A549 (cell line): ENCODE results near the gene RPS15. TPM values are rescaled to one million over a fixed set of nuclear protein-coding genes. Genes with fewer than 3 reads are reported as not detected.

Experiments
- ATAC-seq, 2 experiments: fragments of 200-7000 bp in 1 of 2; fragments of >200 bp in 1 of 2; cut with Nextera tagmentation in 1 of 2; cut with Tn5 transposase in 1 of 2; 3 replicates each; pipeline versions ENCODE4 v1.8.0 to v1.9.1; 2018 to 2020; ENCODE audit warnings: mild to moderate bottlenecking in 1 of 2, moderate library complexity in 1 of 2
- CTCF ChIA-PET: fragments of 300-600 bp; sonication (Branson Sonifier 250); formaldehyde crosslinking; extraction: SDS; loops from one replicate; lab custom pipeline; 2021; ENCODE audit warnings: antibody characterized with exemption, inconsistent platforms; lab: Yijun Ruan, JAX
- POLR2A ChIA-PET: fragments of 350-600 bp; formaldehyde crosslinking; extraction: SDS; loops from one replicate; lab custom pipeline; 2021; ENCODE audit warnings: antibody characterized with exemption, inconsistent platforms; lab: Yijun Ruan, JAX
- DNase-seq, 2 experiments: peaks; one replicate each; pipeline versions ENCODE4 v3.0.0 to v3.0.0-alpha.2; 2011 to 2016; ENCODE audit warnings: low read depth in 1 of 2, low spot score in 1 of 2
- FAIRE-seq: peaks from 2 replicates; lab custom pipeline; 2011; peaks lifted over from hg19 to GRCh38; lab: Jason Lieb, UNC
- H3K27ac ChIP-seq, 2 experiments: fragments of >200 bp; sonication (Bioruptor Twin); formaldehyde crosslinking; 3 replicates each; pipeline ENCODE4 v1.5.1; 2016 to 2017
- H3K4me1 ChIP-seq: fragments of >200 bp; sonication (Bioruptor Twin); formaldehyde crosslinking; 3 replicates; pipeline ENCODE4 v1.6.1; 2016
- H3K4me2 ChIP-seq: fragments of >200 bp; sonication (Bioruptor Twin); formaldehyde crosslinking; 3 replicates; pipeline ENCODE4 v1.6.1; 2016
- H3K4me3 ChIP-seq: fragments of >200 bp; sonication (Bioruptor Twin); formaldehyde crosslinking; 3 replicates; pipeline ENCODE4 v1.5.1; 2016
- H3K9me3 ChIP-seq: fragments of >200 bp; sonication (Bioruptor Twin); formaldehyde crosslinking; 3 replicates; pipeline ENCODE4 v1.6.1; 2016
- ATOH8 ChIP-seq: fragments of 250-450 bp; sonication (Bioruptor Pico); IDR thresholded peaks from 2 replicates; pipeline ENCODE4 v1.5.0; 2020; ENCODE audit warnings: low read depth, mild to moderate bottlenecking, moderate library complexity
- CBX8 ChIP-seq: fragments of 200-600 bp; sonication (generic); IDR thresholded peaks from 2 replicates; pipeline ENCODE4 v1.6.1; 2016
- CEBPB ChIP-seq, 2 experiments: fragments of >200 bp in 1 of 2; sonication (Bioruptor Twin) in 1 of 2; formaldehyde crosslinking in 1 of 2; IDR thresholded peaks; 2 replicates each; pipeline ENCODE4 v1.6.1; 2012 to 2016
- CHD4 ChIP-seq: fragments of 200-600 bp; sonication (generic); IDR thresholded peaks from 2 replicates; pipeline ENCODE4 v1.6.1; 2016; ENCODE audit warnings: antibody characterized with exemption, mild to moderate bottlenecking, borderline replicate concordance
- EHF ChIP-seq: fragments of 250-450 bp; sonication (Bioruptor Pico); IDR thresholded peaks from 2 replicates; pipeline ENCODE4 v1.5.0; 2020; ENCODE audit warnings: mild to moderate bottlenecking
- EP300 ChIP-seq, 2 experiments: fragments of >200 bp; sonication (Bioruptor Twin); formaldehyde crosslinking; IDR thresholded peaks; 2 replicates in 1 of 2; 3 replicates in 1 of 2; pipeline ENCODE4 v1.6.1; 2016 to 2017
- GATA3 ChIP-seq: IDR thresholded peaks from 2 replicates; pipeline ENCODE4 v1.6.1; 2012; ENCODE audit warnings: borderline replicate concordance
- HES2 ChIP-seq: fragments of >200 bp; sonication (Bioruptor Twin); formaldehyde crosslinking; IDR thresholded peaks from 2 replicates; pipeline ENCODE4 v1.6.1; 2016
- JUN ChIP-seq, 2 experiments: fragments of >200 bp; sonication (Bioruptor Twin); formaldehyde crosslinking; IDR thresholded peaks; 2 replicates in 1 of 2; 3 replicates in 1 of 2; pipeline ENCODE4 v1.6.1; 2016 to 2017
- JUNB ChIP-seq: fragments of >200 bp; sonication (Bioruptor Twin); formaldehyde crosslinking; IDR thresholded peaks from 2 replicates; pipeline ENCODE4 v1.6.1; 2016
- KDM1A ChIP-seq: fragments of 200-600 bp; sonication (generic); IDR thresholded peaks from 2 replicates; pipeline ENCODE4 v1.6.1; 2016; ENCODE audit warnings: low read depth, mild to moderate bottlenecking
- MAFK ChIP-seq: fragments of 450-650 bp; IDR thresholded peaks from 2 replicates; pipeline ENCODE4 v1.6.1; 2014; ENCODE audit not compliant: partially characterized antibody
- MAZ ChIP-seq: fragments of 150-350 bp; IDR thresholded peaks from 2 replicates; pipeline ENCODE4 v1.6.1; 2014; ENCODE audit warnings: antibody characterized with exemption, low read depth, low read length, borderline replicate concordance
- MYC ChIP-seq: IDR thresholded peaks from 2 replicates; pipeline ENCODE4 v1.6.1; 2012; ENCODE audit warnings: mild to moderate bottlenecking, inconsistent platforms, low read length, improper control_type of control experiment, borderline replicate concordance
- RCOR1 ChIP-seq: fragments of 150-350 bp; IDR thresholded peaks from 2 replicates; pipeline ENCODE4 v1.6.1; 2014; ENCODE audit warnings: antibody characterized with exemption, low read length, low read depth
- ZNF302 ChIP-seq: fragments of 250-450 bp; sonication (Bioruptor Pico); IDR thresholded peaks from 2 replicates; pipeline ENCODE4 v1.9.0; 2021; ENCODE audit warnings: inconsistent platforms, mild to moderate bottlenecking, moderate library complexity
- WGBS: methylation state at CpG from one replicate; pipeline ENCODE4 v1.1.6; 2017; ENCODE audit errors: missing lambda C conversion rate; 5-methylcytosine and 5-hydroxymethylcytosine counted together
- polyA plus RNA-seq, 4 experiments: library from polyadenylated mRNA; depleted of rRNA in 3 of 4; stranded (reverse); fragments of >200 nt; fragmentation: RNase III in 1 of 4; extraction: RNeasy Plus Mini Kit Qiagen cat#74134 plus additional on column Dnase treatment in 1 of 4; gene quantifications; 2 replicates in 3 of 4; 3 replicates in 1 of 4; pipeline ENCODE4 v1.2.3, GENCODE V29; 2011 to 2017
- TF ChIP-seq, protein P1 (sequence below): fragments of 250-450 bp; sonication (Bioruptor Pico); IDR thresholded peaks from 2 replicates; pipeline ENCODE4 v1.5.0; 2021; ENCODE audit warnings: mild to moderate bottlenecking, moderate library complexity, borderline replicate concordance
- TF ChIP-seq, protein P2 (sequence below): fragments of >200 bp; sonication (Bioruptor Twin); formaldehyde crosslinking; IDR thresholded peaks from 3 replicates; pipeline ENCODE4 v1.6.1; 2016

Gene RPS15
- polyA plus RNA-seq, 2 of the 4 experiments (the other 2 are of a cell fraction): 525 to 1,458 TPM

DNA sequence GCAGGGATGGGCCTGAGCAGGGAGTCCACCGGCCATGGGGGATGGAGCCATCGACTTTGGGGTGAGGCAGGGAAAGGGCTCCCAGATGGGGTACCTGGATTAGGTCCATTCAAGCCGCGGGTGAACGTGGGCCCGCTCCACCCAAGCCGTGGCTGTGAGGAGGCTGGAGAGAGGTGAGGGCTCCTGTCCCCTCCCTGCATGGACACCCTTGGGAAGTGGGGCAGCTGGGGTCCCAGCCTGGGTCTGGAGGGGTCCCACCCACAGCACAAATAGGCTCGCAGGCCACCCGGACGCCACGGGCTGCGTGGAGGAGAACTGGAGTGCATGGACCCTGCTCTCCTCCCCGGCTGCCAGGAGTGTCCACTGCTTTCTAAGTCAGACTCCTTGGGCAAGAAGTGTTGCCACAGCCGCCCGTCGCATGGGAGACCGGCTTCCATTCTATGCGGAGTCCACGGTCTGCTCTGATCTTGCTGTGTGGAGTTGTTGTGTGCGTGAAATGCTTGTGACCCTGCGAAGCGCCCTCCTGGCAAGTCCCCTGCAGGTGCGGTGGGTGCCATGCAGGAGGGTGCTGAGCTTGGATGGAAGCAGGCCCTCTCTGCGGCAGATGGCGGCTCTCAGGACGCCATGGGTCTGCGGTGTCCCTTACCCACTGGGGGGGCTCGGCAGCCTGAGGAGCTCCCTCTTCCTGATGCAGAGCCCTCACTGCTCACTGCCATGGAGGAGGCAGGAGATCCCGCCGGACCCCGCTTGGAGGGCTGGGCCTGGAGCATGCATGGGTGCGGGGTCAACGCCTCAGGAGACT, 28.8 kb upstream of the RPS15 start:
- no peak for ATAC-seq
- Histone ChIP-seq H3K4me3 (peak overlapping the region; percentile 90), H3K9me3 (no peaks in the 10 kb centered on the region), H3K4me1 (peaks cover 18% of the 10 kb centered on the region; the same call in 2 of the 3 replicates), H3K4me2 (peak overlapping the region; percentile 77), H3K27ac (peak overlapping the region; percentile 100; a peak in 4 of 6 replicates)
- ChIA-PET CTCF (interaction anchor here (0.9 to 1.9 kb wide), 4 partner anchors 14 to 131 kb away, joined by 3 to 4 read pairs (median 4); no protein-coding TSS in a partner anchor), POLR2A (no interaction called here)
- no peak for TF ChIP-seq EP300 (IDR thresholded peaks at IDR 0.05)
- no peak for TF ChIP-seq CBX8
- TF ChIP-seq CEBPB (IDR thresholded peaks at IDR 0.05): no peak
- TF ChIP-seq MAFK: no peak
- no peak for TF ChIP-seq RCOR1
- TF ChIP-seq MYC: no peak
- TF ChIP-seq ATOH8 (CRISPR knock-in tag): no peak
- TF ChIP-seq GATA3: no peak
- no peak for TF ChIP-seq ZNF302 (CRISPR knock-in tag)
- no peak for TF ChIP-seq JUN (IDR thresholded peaks at IDR 0.05)
- no peak for TF ChIP-seq HES2
- 74% methylated on average over 8 of the region's 33 CpGs for WGBS
- FAIRE-seq: no peak
- no peak for DNase-seq

DNA sequence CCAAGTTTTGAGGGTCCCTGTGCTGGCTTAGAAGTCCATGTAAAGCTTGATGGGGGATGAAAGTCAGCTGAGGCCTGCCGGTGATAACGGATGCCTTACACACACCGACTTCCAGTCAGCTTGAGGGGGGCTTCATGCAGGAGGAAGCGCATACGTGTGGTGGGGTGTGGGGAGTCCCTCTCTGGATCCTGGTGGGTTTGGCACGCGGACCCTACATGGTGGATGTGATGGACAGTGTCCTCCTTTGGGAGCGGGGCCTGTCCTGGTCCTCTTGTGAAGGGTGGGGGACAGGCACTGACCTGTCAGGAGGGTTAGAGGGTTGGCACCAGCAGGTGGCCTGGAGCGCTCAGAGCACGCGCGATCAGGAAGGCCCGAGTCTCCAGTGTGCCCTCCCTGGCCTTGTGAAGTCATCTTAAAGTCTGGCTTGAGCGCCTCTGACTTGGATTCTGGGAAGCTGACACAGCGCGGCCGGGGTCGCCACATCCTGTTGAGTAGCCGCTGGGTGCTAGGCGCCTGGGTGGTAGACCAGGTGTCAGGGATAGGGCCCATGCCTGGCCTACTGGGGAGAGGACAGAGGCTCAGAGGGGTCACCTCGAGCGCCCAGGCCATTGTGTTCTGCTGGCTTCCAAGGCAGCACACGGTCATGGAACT, 27.9 kb upstream of the RPS15 start:
- no peak overlapping the region for H3K27ac ChIP-seq

GRCh38 chr19:1410789-1411188, 27.4 kb upstream of the RPS15 start:
- Histone ChIP-seq H3K9me3 (no peaks in the 10 kb centered on the region), H3K4me2 (no peak overlapping the region), H3K27ac (no peak overlapping the region)
- no peak for ATAC-seq
- 92% methylated on average over 6 of the region's 9 CpGs for WGBS
- no peak for TF ChIP-seq MAZ
- TF ChIP-seq JUNB: no peak
- TF ChIP-seq, protein P1, sequence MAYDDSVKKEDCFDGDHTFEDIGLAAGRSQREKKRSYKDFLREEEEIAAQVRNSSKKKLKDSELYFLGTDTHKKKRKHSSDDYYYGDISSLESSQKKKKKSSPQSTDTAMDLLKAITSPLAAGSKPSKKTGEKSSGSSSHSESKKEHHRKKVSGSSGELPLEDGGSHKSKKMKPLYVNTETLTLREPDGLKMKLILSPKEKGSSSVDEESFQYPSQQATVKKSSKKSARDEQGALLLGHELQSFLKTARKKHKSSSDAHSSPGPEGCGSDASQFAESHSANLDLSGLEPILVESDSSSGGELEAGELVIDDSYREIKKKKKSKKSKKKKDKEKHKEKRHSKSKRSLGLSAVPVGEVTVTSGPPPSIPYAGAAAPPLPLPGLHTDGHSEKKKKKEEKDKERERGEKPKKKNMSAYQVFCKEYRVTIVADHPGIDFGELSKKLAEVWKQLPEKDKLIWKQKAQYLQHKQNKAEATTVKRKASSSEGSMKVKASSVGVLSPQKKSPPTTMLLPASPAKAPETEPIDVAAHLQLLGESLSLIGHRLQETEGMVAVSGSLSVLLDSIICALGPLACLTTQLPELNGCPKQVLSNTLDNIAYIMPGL (CRISPR knock-in tag): no peak
- TF ChIP-seq KDM1A: no peak
- TF ChIP-seq, protein P2, sequence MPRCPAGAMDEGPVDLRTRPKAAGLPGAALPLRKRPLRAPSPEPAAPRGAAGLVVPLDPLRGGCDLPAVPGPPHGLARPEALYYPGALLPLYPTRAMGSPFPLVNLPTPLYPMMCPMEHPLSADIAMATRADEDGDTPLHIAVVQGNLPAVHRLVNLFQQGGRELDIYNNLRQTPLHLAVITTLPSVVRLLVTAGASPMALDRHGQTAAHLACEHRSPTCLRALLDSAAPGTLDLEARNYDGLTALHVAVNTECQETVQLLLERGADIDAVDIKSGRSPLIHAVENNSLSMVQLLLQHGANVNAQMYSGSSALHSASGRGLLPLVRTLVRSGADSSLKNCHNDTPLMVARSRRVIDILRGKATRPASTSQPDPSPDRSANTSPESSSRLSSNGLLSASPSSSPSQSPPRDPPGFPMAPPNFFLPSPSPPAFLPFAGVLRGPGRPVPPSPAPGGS: no peak
- no peak for TF ChIP-seq CHD4
- TF ChIP-seq, all 56 proteins: peak for 0
- FAIRE-seq (no peak), DNase-seq (no peak)
- Histone ChIP-seq H3K4me3 (no peak overlapping the region), H3K4me1 (peaks cover 27% of the 10 kb centered on the region)
- POLR2A ChIA-PET: no interaction called here
- CTCF ChIA-PET: interaction anchor here (1.2 kb wide), 1 partner anchor 132 kb away, joined by 4 read pairs; no protein-coding TSS in a partner anchor

More for the DNA sequence above, 27.9 kb upstream of the RPS15 start:
- no peak for TF ChIP-seq EHF (CRISPR knock-in tag)
- POLR2A ChIA-PET: no interaction called here
- peaks cover 23% of the 10 kb centered on the region for H3K4me1 ChIP-seq
- no peaks in the 10 kb centered on the region for H3K9me3 ChIP-seq
- DNase-seq (no peak), FAIRE-seq (no peak), ATAC-seq (no peak)
- peak overlapping the region; percentile 77 for H3K4me2 ChIP-seq
- WGBS: 97% methylated on average over 12 of the region's 23 CpGs
- H3K4me3 ChIP-seq: no peak overlapping the region
- CTCF ChIA-PET: interaction anchor here (0.9 to 1.9 kb wide), 4 partner anchors 13 to 132 kb away, joined by 3 to 4 read pairs (median 4); no protein-coding TSS in a partner anchor
